K562 (cell line): ENCODE measurements around the gene GP1BB. TPM values are rescaled to one million over a fixed set of nuclear protein-coding genes. Genes with fewer than 3 reads are reported as not detected.

Experiments used
- CBX2 ChIP-seq: fragments of 200-600 bp; sonication (generic); IDR thresholded peaks from one replicate; pipeline ENCODE4 v1.6.1; 2012; ENCODE audit warnings: mild to moderate bottlenecking, low read length, inconsistent platforms; ENCODE audit not compliant: insufficient read depth, poor library complexity, severe bottlenecking
- CTCF ChIP-seq, 3 experiments: IDR thresholded peaks in 2 of 3; conservative IDR thresholded peaks in 1 of 3; 2 replicates each; pipeline ENCODE4 v1.5.1; 2011 to 2012; ENCODE audit warnings: low read length in 3 of 3, mild to moderate bottlenecking in 3 of 3, control low read depth in 2 of 3, improper control_type of control experiment in 1 of 3, inconsistent platforms in 1 of 3, low read depth in 1 of 3, mixed read lengths in 1 of 3, moderate library complexity in 1 of 3; ENCODE audit not compliant: insufficient read depth in 2 of 3
- ETS2 ChIP-seq: IDR thresholded peaks from 2 replicates; pipeline ENCODE4 v1.6.1; 2016; ENCODE audit warnings: borderline replicate concordance, missing genetic modification characterization, mild to moderate bottlenecking, moderate library complexity, missing compliant biosample characterization; ENCODE audit not compliant: poor library complexity, severe bottlenecking
- FUS ChIP-seq: fragments of 200-400 bp; formaldehyde crosslinking; optimal IDR thresholded peaks from 2 replicates; pipeline ENCODE3; 2017; ENCODE audit warnings: low read depth, low read length
- ILF3 ChIP-seq: fragments of 450-650 bp; IDR thresholded peaks from 2 replicates; pipeline ENCODE4 v1.6.1; 2018; ENCODE audit warnings: antibody characterized with exemption, mild to moderate bottlenecking, moderate library complexity, borderline replicate concordance
- IRF2 ChIP-seq: sonication (generic); formaldehyde crosslinking; IDR thresholded peaks from 2 replicates; pipeline ENCODE4 v1.8.1; 2022; ENCODE audit warnings: mild to moderate bottlenecking, missing genetic modification reagents
- POLR2A ChIP-seq: fragments of 450-650 bp; conservative IDR thresholded peaks from 2 replicates; pipeline ENCODE4 v1.6.1; 2016
- PRMT5 ChIP-seq: sonication (generic); formaldehyde crosslinking; IDR thresholded peaks from 2 replicates; pipeline ENCODE4 v1.5.0; 2020; ENCODE audit warnings: missing genetic modification reagents
- RAD21 ChIP-seq, 2 experiments: fragments of 250-450 bp in 1 of 2; fragments of 450-650 bp in 1 of 2; sonication (Bioruptor Pico) in 1 of 2; formaldehyde crosslinking in 1 of 2; IDR thresholded peaks in 1 of 2; conservative IDR thresholded peaks in 1 of 2; 2 replicates each; pipeline versions ENCODE4 v1.4.0 to v1.8.0; 2020 to 2022; ENCODE audit warnings: mild to moderate bottlenecking in 2 of 2, moderate library complexity in 1 of 2
- SMAD3 ChIP-seq: fragments of 450-650 bp; formaldehyde crosslinking; conservative IDR thresholded peaks from 2 replicates; pipeline ENCODE4 v1.4.0; 2020; ENCODE audit warnings: mild to moderate bottlenecking
- STAG1 ChIP-seq: sonication (generic); formaldehyde crosslinking; IDR thresholded peaks from 2 replicates; pipeline ENCODE4 v1.5.0; 2020; ENCODE audit warnings: missing genetic modification reagents, borderline replicate concordance
- ZBTB7A ChIP-seq: IDR thresholded peaks from 2 replicates; pipeline ENCODE4 v1.6.1; 2011; ENCODE audit warnings: low read depth, mild to moderate bottlenecking, low read length, moderate library complexity, borderline replicate concordance; ENCODE audit not compliant: control insufficient read depth
- ZFP36 ChIP-seq: fragments of 150-350 bp; IDR thresholded peaks from 2 replicates; pipeline ENCODE4 v1.6.1; 2018; ENCODE audit warnings: low read length, low read depth; ENCODE audit not compliant: partially characterized antibody
- ZKSCAN1 ChIP-seq: fragments of 150-350 bp; IDR thresholded peaks from 2 replicates; pipeline ENCODE4 v1.6.1; 2016; ENCODE audit warnings: low read depth, low read length
- ZNF589 ChIP-seq: fragments of 200-800 bp; sonication (Bioruptor generic); IDR thresholded peaks from 2 replicates; pipeline ENCODE4 v1.6.1; 2016; ENCODE audit warnings: low read depth, missing genetic modification characterization, missing compliant biosample characterization
- ZNF75A ChIP-seq: fragments of 450-650 bp; formaldehyde crosslinking; IDR thresholded peaks from 2 replicates; pipeline ENCODE4 v1.4.0; 2020; ENCODE audit warnings: mild to moderate bottlenecking
- polyA plus RNA-seq, 8 experiments: library from polyadenylated mRNA; depleted of rRNA in 4 of 8; stranded (reverse) in 5 of 8; unstranded in 3 of 8; fragments of >200 nt; fragmentation: Nextera tagmentation in 2 of 8; fragmentation: Illumina TruSeq in 1 of 8; extraction: Ambion mirVana in 2 of 8; extraction: Trizol in 1 of 8; gene quantifications; 2 replicates each; pipeline versions ENCODE4 v1.2.1 to v1.2.3, GENCODE V29; 2011 to 2014; ENCODE audit warnings: inconsistent platforms in 1 of 8, missing spikeins in 1 of 8
- total RNA-seq, 7 experiments: library from RNA; depleted of rRNA in 6 of 7; stranded (reverse); fragments of >200 nt in 6 of 7; fragmentation: Illumina TruSeq in 2 of 7; extraction: Trizol in 2 of 7; gene quantifications; 2 replicates each; pipeline versions ENCODE4 v1.2.1 to v1.2.3, GENCODE V29; 2011 to 2021; ENCODE audit warnings: low replicate concordance in 1 of 7
- TF ChIP-seq, protein P1 (sequence below): sonication (generic); formaldehyde crosslinking; IDR thresholded peaks from 2 replicates; pipeline ENCODE4 v1.8.1; 2023; ENCODE audit warnings: mild to moderate bottlenecking, missing genetic modification reagents, moderate library complexity
- TF ChIP-seq, protein P2 (sequence below): fragments of 200-800 bp; sonication (Bioruptor generic); IDR thresholded peaks from 2 replicates; pipeline ENCODE4 v1.6.1; 2017; ENCODE audit warnings: missing genetic modification characterization, missing compliant biosample characterization
- TF ChIP-seq, protein P3 (sequence below): fragments of 450-650 bp; formaldehyde crosslinking; IDR thresholded peaks from 2 replicates; pipeline ENCODE4 v1.4.0; 2022; ENCODE audit warnings: missing genetic modification characterization
- TF ChIP-seq, protein P4 (sequence below): conservative IDR thresholded peaks from 2 replicates; pipeline ENCODE4 v1.6.1; 2011; ENCODE audit warnings: low read depth, mild to moderate bottlenecking, low read length; ENCODE audit not compliant: control insufficient read depth

Gene GP1BB
- total and polyA plus RNA-seq, 9 of the 15 experiments (the other 6 are each of a cell fraction or from before 2014, with no cell fraction given) = 0.69 to 162 (median 2.8) TPM

GRCh38 chr22:19679522-19680101 lies 43.7 kb upstream of the GP1BB start (continued):
- TF ChIP-seq, protein P1, sequence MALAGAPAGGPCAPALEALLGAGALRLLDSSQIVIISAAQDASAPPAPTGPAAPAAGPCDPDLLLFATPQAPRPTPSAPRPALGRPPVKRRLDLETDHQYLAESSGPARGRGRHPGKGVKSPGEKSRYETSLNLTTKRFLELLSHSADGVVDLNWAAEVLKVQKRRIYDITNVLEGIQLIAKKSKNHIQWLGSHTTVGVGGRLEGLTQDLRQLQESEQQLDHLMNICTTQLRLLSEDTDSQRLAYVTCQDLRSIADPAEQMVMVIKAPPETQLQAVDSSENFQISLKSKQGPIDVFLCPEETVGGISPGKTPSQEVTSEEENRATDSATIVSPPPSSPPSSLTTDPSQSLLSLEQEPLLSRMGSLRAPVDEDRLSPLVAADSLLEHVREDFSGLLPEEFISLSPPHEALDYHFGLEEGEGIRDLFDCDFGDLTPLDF (CRISPR knock-in tag) = 0 out of 2 replicates have a peak, but pooled peaks have one; percentile 69
- TF ChIP-seq, protein P2, sequence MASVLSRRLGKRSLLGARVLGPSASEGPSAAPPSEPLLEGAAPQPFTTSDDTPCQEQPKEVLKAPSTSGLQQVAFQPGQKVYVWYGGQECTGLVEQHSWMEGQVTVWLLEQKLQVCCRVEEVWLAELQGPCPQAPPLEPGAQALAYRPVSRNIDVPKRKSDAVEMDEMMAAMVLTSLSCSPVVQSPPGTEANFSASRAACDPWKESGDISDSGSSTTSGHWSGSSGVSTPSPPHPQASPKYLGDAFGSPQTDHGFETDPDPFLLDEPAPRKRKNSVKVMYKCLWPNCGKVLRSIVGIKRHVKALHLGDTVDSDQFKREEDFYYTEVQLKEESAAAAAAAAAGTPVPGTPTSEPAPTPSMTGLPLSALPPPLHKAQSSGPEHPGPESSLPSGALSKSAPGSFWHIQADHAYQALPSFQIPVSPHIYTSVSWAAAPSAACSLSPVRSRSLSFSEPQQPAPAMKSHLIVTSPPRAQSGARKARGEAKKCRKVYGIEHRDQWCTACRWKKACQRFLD (CRISPR knock-in tag) = no peak
- TF ChIP-seq FUS (no peak), CTCF (IDR thresholded peaks at IDR 0.05 in 2 of 3, conservative IDR thresholded peaks at IDR 0.05 in 1 of 3; ENCODE audit: insufficient read depth in 2 of 3, low read depth in 1 of 3, low read length in 3 of 3) (peak; percentile 98 to 100 (median 99)), RAD21 (CRISPR knock-in tag; conservative IDR thresholded peaks at IDR 0.05 in 1 of 2, IDR thresholded peaks at IDR 0.05 in 1 of 2) (peak; percentile 91 to 100; a peak in 3 of 4 replicates), STAG1 (CRISPR knock-in tag) (no peak), ZBTB7A (peak; percentile 97), CBX2 (no peak), ILF3 (no peak), PRMT5 (CRISPR knock-in tag) (0 out of 2 replicates have a peak, but pooled peaks have one; percentile 4), ZNF589 (CRISPR knock-in tag) (no peak), SMAD3 (CRISPR knock-in tag) (0 out of 2 replicates have a peak, but pooled peaks have one; percentile 40), ZNF75A (CRISPR knock-in tag) (no peak), ETS2 (tag) (no peak), POLR2A (no peak), ZFP36 (peak; percentile 6), ZKSCAN1 (0 out of 2 replicates have a peak, but pooled peaks have one; percentile 44), IRF2 (CRISPR knock-in tag) (no peak)
- TF ChIP-seq, protein P3, sequence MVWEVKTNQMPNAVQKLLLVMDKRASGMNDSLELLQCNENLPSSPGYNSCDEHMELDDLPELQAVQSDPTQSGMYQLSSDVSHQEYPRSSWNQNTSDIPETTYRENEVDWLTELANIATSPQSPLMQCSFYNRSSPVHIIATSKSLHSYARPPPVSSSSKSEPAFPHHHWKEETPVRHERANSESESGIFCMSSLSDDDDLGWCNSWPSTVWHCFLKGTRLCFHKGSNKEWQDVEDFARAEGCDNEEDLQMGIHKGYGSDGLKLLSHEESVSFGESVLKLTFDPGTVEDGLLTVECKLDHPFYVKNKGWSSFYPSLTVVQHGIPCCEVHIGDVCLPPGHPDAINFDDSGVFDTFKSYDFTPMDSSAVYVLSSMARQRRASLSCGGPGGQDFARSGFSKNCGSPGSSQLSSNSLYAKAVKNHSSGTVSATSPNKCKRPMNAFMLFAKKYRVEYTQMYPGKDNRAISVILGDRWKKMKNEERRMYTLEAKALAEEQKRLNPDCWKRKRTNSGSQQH (CRISPR knock-in tag) = 0 out of 2 replicates have a peak, but pooled peaks have one; percentile 31
- TF ChIP-seq, protein P4, sequence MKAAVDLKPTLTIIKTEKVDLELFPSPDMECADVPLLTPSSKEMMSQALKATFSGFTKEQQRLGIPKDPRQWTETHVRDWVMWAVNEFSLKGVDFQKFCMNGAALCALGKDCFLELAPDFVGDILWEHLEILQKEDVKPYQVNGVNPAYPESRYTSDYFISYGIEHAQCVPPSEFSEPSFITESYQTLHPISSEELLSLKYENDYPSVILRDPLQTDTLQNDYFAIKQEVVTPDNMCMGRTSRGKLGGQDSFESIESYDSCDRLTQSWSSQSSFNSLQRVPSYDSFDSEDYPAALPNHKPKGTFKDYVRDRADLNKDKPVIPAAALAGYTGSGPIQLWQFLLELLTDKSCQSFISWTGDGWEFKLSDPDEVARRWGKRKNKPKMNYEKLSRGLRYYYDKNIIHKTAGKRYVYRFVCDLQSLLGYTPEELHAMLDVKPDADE = peak; percentile 77
